Heart right ventricle (tissue), 16 donors: Measurements from ENCODE around the gene DTL. TPM values are rescaled to one million over a fixed set of nuclear protein-coding genes. Genes with fewer than 3 reads are reported as not detected.

ENCODE experiments used
- ATAC-seq, 8 donors: fragments of 200-7000 bp; cut with Tn5 transposase; one replicate each; pipeline ENCODE4 v1.9.1; 2020; ENCODE audit warnings: mild to moderate bottlenecking in 8 of 8, moderate library complexity in 8 of 8, moderate number of reproducible peaks in 1 of 8
- DNase-seq, 2 donors: peaks; one replicate each; pipeline ENCODE4 v3.0.0-alpha.2; 2020
- H3K27ac ChIP-seq, 10 donors: fragments of 200-600 bp; sonication (generic) in 2 of 10; one replicate each; pipeline versions ENCODE4 v1.5.0 to v1.8.0; 2020 to 2022; ENCODE audit warnings: mild to moderate bottlenecking in 3 of 10
- H3K27me3 ChIP-seq, 7 donors: fragments of 200-600 bp; one replicate each; pipeline ENCODE4 v1.8.0; 2021 to 2022; ENCODE audit warnings: mild to moderate bottlenecking in 2 of 7
- H3K36me3 ChIP-seq, 9 donors: fragments of 200-600 bp; sonication (generic) in 1 of 9; one replicate each; pipeline versions ENCODE4 v1.5.0 to v1.8.0; 2020 to 2022; ENCODE audit warnings: mild to moderate bottlenecking in 2 of 9
- H3K4me1 ChIP-seq, 9 donors: fragments of 200-600 bp; sonication (generic) in 1 of 9; one replicate each; pipeline versions ENCODE4 v1.5.0 to v1.8.0; 2020 to 2022; ENCODE audit warnings: mild to moderate bottlenecking in 4 of 9
- H3K4me3 ChIP-seq, 10 donors: fragments of 200-600 bp; sonication (generic) in 2 of 10; one replicate each; pipeline versions ENCODE4 v1.5.0 to v1.8.0; 2020 to 2022; ENCODE audit warnings: mild to moderate bottlenecking in 7 of 10, moderate library complexity in 2 of 10
- H3K9me3 ChIP-seq, 11 donors: fragments of 200-600 bp in 10 of 11; sonication (generic) in 2 of 11; one replicate each; pipeline versions ENCODE4 v1.5.0 to v1.8.0; 2013 to 2022; ENCODE audit warnings: mild to moderate bottlenecking in 2 of 11, control low read depth in 1 of 11, moderate library complexity in 1 of 11
- WGBS, 2 donors: extraction: QIAGEN DNeasy Blood & Tissue Kit; methylation state at CpG; one replicate each; pipeline ENCODE4 v1.1.7; 2013; ENCODE audit warnings: inconsistent platforms in 1 of 2; 5-methylcytosine and 5-hydroxymethylcytosine counted together
- intact Hi-C, 10 donors: fragments of 100-400 bp; cut with DNase I; formaldehyde crosslinking; loops; one replicate each; pipeline versions ENCODE4 v1.11.1 to v1.14.2; 2022
- polyA plus RNA-seq, 2 donors: library from polyadenylated mRNA; stranded (reverse); fragments of 200-250 nt; gene quantifications; one replicate each; pipeline ENCODE4 v1.2.3, GENCODE V29; 2013
- total RNA-seq, 10 donors: library from RNA; stranded (reverse); fragmentation: NEBNext Ultra II Directional in 3 of 10; extraction: Animal tissue kit (Norgen Biotek cat#: 25700) in 3 of 10; gene quantifications; one replicate each; pipeline versions ENCODE4 v1.2.1 to v1.2.4, GENCODE V29; 2021 to 2023
- TF ChIP-seq, protein P1 (sequence below), 9 donors: fragments of 200-600 bp; sonication (generic) in 2 of 9; IDR thresholded peaks; one replicate each; pipeline versions ENCODE4 v1.5.0 to v1.8.0; 2021 to 2022; ENCODE audit warnings: antibody characterized with exemption in 9 of 9, mild to moderate bottlenecking in 5 of 9, moderate library complexity in 1 of 9
- donor health status: Arrhythmogenic right ventricular cardiomyopathy.
- donor health status: ischemic (EF 13 %, LVEDD 7.1; RV severe dilation, severe dysfunction).
- donor health status: healthy with polysubstance abuse.
- donor health status: DM: no; HTN: yes; CAD: no.
- donor health status: DM: no; HTN: no; CAD: no.
- donor health status: ischemic (EF 25% LVEDD 6.9; RV normal size, moderate dysfunction).
- donor health status: ischemic (EF 25% LVEDD 5.7; RV mildly dilated, moderate dysfunction).
- donor health status: healthy.
- donor health status: DM: yes; HTN: yes; CAD: no.
- donor health status: Ischemic cardiomyopathy.
- donor health status: ischemic (EF 35%, LVEDD 5.7; RV mildly dilated, moderate dysfunction).
- donor health status: nonischemic (EF 11% LVEDD 7.7; RV severe dilation, severe dysfunction).
- donor health status: DM: yes; HTN: yes; CAD: no.
- donor health status: PGD.
- donor health status: ischemic (EF 29% LVEDD 5.4; RV normal size, mild dysfunction).
- donor health status: nonischemic (EF 23%, LVEDD 6.1; RV moderate dilation, normal function).

DTL gene
- total and polyA plus RNA-seq, 12 donors, result 0.07 to 3.0 (median 0.58) TPM

DNA sequence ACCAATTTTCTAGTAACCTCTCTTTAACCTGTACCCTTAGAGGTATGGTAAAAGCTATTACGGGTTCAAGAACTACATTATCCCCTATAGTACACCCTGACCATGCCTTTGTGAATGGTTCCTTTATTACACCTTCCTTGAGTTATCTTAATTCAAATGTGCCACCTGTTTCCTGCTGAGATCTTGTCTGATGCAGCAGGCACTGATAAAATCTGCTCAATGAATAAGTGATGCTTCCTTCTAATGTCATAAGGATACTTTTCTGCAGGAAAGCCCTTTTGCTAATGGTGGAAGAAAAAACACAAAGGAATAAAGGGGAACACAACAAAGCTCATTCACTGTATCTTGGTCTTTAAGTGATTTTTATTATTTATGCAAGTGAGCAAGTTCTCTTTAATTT, 26.0 kb upstream of the DTL start:
- Histone ChIP-seq H3K36me3 (peaks cover 0 to 69% (median 10%) of the 10 kb centered on the region in 9 donors), H3K4me1 (peaks cover 0 to 3% (median 0%) of the 10 kb centered on the region in 9 donors), H3K9me3 (no peaks in the 10 kb centered on the region), H3K27ac (no peak overlapping the region), H3K4me3 (no peak overlapping the region), H3K27me3 (no peaks in the 10 kb centered on the region)
- TF ChIP-seq, protein P1, sequence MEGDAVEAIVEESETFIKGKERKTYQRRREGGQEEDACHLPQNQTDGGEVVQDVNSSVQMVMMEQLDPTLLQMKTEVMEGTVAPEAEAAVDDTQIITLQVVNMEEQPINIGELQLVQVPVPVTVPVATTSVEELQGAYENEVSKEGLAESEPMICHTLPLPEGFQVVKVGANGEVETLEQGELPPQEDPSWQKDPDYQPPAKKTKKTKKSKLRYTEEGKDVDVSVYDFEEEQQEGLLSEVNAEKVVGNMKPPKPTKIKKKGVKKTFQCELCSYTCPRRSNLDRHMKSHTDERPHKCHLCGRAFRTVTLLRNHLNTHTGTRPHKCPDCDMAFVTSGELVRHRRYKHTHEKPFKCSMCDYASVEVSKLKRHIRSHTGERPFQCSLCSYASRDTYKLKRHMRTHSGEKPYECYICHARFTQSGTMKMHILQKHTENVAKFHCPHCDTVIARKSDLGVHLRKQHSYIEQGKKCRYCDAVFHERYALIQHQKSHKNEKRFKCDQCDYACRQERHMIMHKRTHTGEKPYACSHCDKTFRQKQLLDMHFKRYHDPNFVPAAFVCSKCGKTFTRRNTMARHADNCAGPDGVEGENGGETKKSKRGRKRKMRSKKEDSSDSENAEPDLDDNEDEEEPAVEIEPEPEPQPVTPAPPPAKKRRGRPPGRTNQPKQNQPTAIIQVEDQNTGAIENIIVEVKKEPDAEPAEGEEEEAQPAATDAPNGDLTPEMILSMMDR (IDR thresholded peaks at IDR 0.05), result no peak
- intact Hi-C loops, result no loop called here
- 97 to 100% methylated on average over 1 of the region's 1 CpG for WGBS, 2 donors
- ATAC-seq (no peak), DNase-seq (no peak)

GRCh38 chr1:212010004-212010403, 25.5 kb upstream of the DTL start:
- Histone ChIP-seq H3K4me3 (no peak overlapping the region), H3K27me3 (no peaks in the 10 kb centered on the region), H3K4me1 (peaks cover 0 to 3% (median 0%) of the 10 kb centered on the region in 9 donors), H3K9me3 (no peaks in the 10 kb centered on the region), H3K27ac (no peak overlapping the region), H3K36me3 (peaks cover 0 to 65% (median 10%) of the 10 kb centered on the region in 9 donors)
- ATAC-seq (no peak), DNase-seq (no peak)
- TF ChIP-seq, protein P1 (IDR thresholded peaks at IDR 0.05), result no peak
- 83 to 93% methylated on average over 3 of the region's 3 CpGs for WGBS, 2 donors
- intact Hi-C loops, result loop anchor here in 1 of 10 donors (5.0 kb wide), 1 partner anchor 357 kb away; no protein-coding TSS in a partner anchor

DNA sequence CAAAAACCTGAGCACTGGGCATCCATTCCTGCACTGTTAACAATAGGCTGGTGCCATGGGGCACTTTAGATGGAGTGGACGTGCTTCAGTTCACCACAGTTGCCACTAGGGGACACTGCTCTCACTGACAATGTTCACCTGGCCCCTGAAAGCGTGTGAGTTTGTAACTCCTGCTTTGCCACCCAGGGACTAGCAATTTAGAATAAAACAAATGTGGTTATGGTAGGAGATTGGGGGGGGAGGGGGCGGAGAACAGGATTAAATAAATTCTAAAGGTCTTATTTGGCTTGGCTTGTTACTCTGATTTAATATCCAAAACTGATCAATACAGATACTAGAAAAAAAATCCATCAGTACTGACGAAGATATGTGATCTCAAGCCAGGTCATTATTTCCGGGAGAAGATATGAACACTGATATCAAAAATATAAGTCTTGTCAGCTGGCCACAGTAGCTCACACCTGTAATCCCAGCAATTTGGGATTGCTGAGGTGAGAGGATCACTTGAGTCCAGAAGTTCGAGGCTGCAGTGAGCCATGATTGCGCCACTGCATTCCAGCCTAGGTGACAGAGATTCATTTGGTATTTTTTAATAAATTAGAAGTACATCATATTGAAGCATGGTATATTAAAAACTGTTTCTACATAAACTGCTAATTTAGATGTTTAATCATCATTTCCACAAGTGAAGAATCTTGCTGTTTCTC, 23.4 kb upstream of the DTL start:
- Histone ChIP-seq H3K27ac (no peak overlapping the region), H3K27me3 (no peaks in the 10 kb centered on the region), H3K4me3 (no peak overlapping the region), H3K36me3 (peaks cover 0 to 56% (median 3%) of the 10 kb centered on the region in 9 donors), H3K9me3 (no peaks in the 10 kb centered on the region), H3K4me1 (peaks cover 0 to 3% (median 0%) of the 10 kb centered on the region in 9 donors)
- ATAC-seq (peak; percentile 63 to 89 (median 82)), DNase-seq (peak; percentile 32 to 58)
- TF ChIP-seq, protein P1 (IDR thresholded peaks at IDR 0.05), result peak; percentile 71 to 96 (median 89)
- intact Hi-C loops, result loop anchor here in 2 of 10 donors (2.0 to 5.0 kb wide), 2 partner anchors 355 to 445 kb away; no protein-coding TSS in a partner anchor
- 60 to 64% methylated on average over 7 of the region's 7 CpGs for WGBS, 2 donors

DNA sequence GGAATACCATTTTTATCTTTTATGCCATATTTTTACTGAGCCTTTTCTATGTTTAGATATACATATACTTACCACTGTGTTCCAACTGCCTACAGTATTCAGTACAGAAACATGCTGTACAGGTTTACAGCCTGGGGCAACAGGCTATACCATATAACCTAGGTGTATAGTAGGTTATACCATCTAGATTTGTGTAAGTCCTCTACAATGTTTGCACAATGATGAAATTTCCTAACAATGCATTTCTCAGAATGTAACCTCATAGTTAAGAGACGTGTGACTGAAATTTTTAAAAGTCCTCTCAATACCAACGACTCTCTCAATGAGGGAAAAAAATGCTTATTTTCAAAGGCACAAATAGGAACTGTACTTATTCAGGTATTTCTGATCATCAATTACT, 21.9 kb upstream of the DTL start:
- no peaks in the 10 kb centered on the region for H3K9me3 ChIP-seq
- peaks cover 0 to 53% (median 3%) of the 10 kb centered on the region in 9 donors for H3K36me3 ChIP-seq
- TF ChIP-seq, protein P1 (IDR thresholded peaks at IDR 0.05), result no peak
- ATAC-seq, result no peak
- H3K4me1 ChIP-seq, result peaks cover 0 to 3% (median 0%) of the 10 kb centered on the region in 9 donors
- no peak for DNase-seq
- no peaks in the 10 kb centered on the region for H3K27me3 ChIP-seq
- no peak overlapping the region for H3K4me3 ChIP-seq
- WGBS, 2 donors, result 90 to 95% methylated on average over 2 of the region's 2 CpGs
- H3K27ac ChIP-seq, result no peak overlapping the region
- intact Hi-C loops, result loop anchor here in 2 of 10 donors (2.0 to 5.0 kb wide), 2 partner anchors 354 to 443 kb away; no protein-coding TSS in a partner anchor
